ENCODE measurements around the gene HYLS1. TPM values are rescaled to one million over a fixed set of nuclear protein-coding genes. Genes with fewer than 3 reads are reported as not detected.
A peak's percentile ranks its signal among the peaks of the same experiment; 100 is the strongest.

HYLS1 gene
- total RNA-seq, 1 donor, result 5.8 TPM

GRCh38 chr11:125874556-125875124 lies 12.8 kb upstream of the HYLS1 start:
- Histone ChIP-seq H2AFZ (ENCODE audit: low read length) (peak overlapping the region; percentile 81), H3K4me1 (ENCODE audit: insufficient read depth, low read length) (no peaks in the 10 kb centered on the region), H4K20me1 (ENCODE audit: insufficient read depth, low read length) (no peaks in the 10 kb centered on the region), H3K36me3 (ENCODE audit: insufficient read depth, low read length) (no peaks in the 10 kb centered on the region), H3K79me2 (ENCODE audit: insufficient read depth, low read length) (no peaks in the 10 kb centered on the region), H3K4me2 (ENCODE audit: insufficient read depth, low read length) (peak overlapping the region; percentile 68), H3K9me3 (ENCODE audit: low read depth, low read length) (no peaks in the 10 kb centered on the region), H3K27me3 (ENCODE audit: insufficient read depth, low read length) (no peaks in the 10 kb centered on the region), H3K4me3 (ENCODE audit: insufficient read depth, low read length) (peak overlapping the region; percentile 58), H3K27ac (ENCODE audit: low read depth, low read length) (no peak overlapping the region)
- TF ChIP-seq CTCF (IDR thresholded peaks at IDR 0.05; ENCODE audit: extremely low read depth, low read depth, low read length), result peak; percentile 85
- DNase-seq (ENCODE audit: insufficient read length, low spot score, missing footprints), result peak; percentile 76

- H2AFZ ChIP-seq (ENCODE audit: low read length), result no peak overlapping the region
- no peaks in the 10 kb centered on the region for H3K4me1 ChIP-seq (ENCODE audit: insufficient read depth, low read length)
- H4K20me1 ChIP-seq (ENCODE audit: insufficient read depth, low read length), result no peaks in the 10 kb centered on the region
- H3K36me3 ChIP-seq (ENCODE audit: insufficient read depth, low read length), result no peaks in the 10 kb centered on the region
- no peak for DNase-seq (ENCODE audit: insufficient read length, low spot score, missing footprints)
- no peak overlapping the region for H3K4me2 ChIP-seq (ENCODE audit: insufficient read depth, low read length)
- no peak overlapping the region for H3K4me3 ChIP-seq (ENCODE audit: insufficient read depth, low read length)
- TF ChIP-seq CTCF (IDR thresholded peaks at IDR 0.05; ENCODE audit: extremely low read depth, low read depth, low read length), result no peak
- no peaks in the 10 kb centered on the region for H3K27me3 ChIP-seq (ENCODE audit: insufficient read depth, low read length)
- no peaks in the 10 kb centered on the region for H3K9me3 ChIP-seq (ENCODE audit: low read depth, low read length)
- H3K27ac ChIP-seq (ENCODE audit: low read depth, low read length), result no peak overlapping the region
- H3K79me2 ChIP-seq (ENCODE audit: insufficient read depth, low read length), result no peaks in the 10 kb centered on the region
Measured at GRCh38 chr11:125881291-125881690, 6.2 kb upstream of the HYLS1 start.

GRCh38 chr11:125883375-125883774 lies 4.1 kb upstream of the HYLS1 start:
- DNase-seq (ENCODE audit: insufficient read length, low spot score, missing footprints), result no peak
- Histone ChIP-seq H3K36me3 (ENCODE audit: insufficient read depth, low read length) (no peaks in the 10 kb centered on the region), H3K4me1 (ENCODE audit: insufficient read depth, low read length) (no peaks in the 10 kb centered on the region), H4K20me1 (ENCODE audit: insufficient read depth, low read length) (no peaks in the 10 kb centered on the region), H3K79me2 (ENCODE audit: insufficient read depth, low read length) (peaks cover 4% of the 10 kb centered on the region), H3K9me3 (ENCODE audit: low read depth, low read length) (no peaks in the 10 kb centered on the region), H3K4me3 (ENCODE audit: insufficient read depth, low read length) (no peak overlapping the region), H2AFZ (ENCODE audit: low read length) (no peak overlapping the region), H3K4me2 (ENCODE audit: insufficient read depth, low read length) (no peak overlapping the region), H3K27ac (ENCODE audit: low read depth, low read length) (no peak overlapping the region), H3K27me3 (ENCODE audit: insufficient read depth, low read length) (no peaks in the 10 kb centered on the region)
- TF ChIP-seq CTCF (IDR thresholded peaks at IDR 0.05; ENCODE audit: extremely low read depth, low read depth, low read length), result no peak

- peak; percentile 65 for DNase-seq (ENCODE audit: insufficient read length, low spot score, missing footprints)
- peak overlapping the region; percentile 82 for H3K27ac ChIP-seq (ENCODE audit: low read depth, low read length)
Measured at GRCh38 chr11:125886997-125887372, 483 bp upstream of the HYLS1 start.

More at GRCh38 chr11:125886997-125887372, 483 bp upstream of the HYLS1 start:
- peaks cover 16% of the 10 kb centered on the region for H3K4me1 ChIP-seq (ENCODE audit: insufficient read depth, low read length)
- no peak for TF ChIP-seq CTCF (IDR thresholded peaks at IDR 0.05; ENCODE audit: extremely low read depth, low read depth, low read length)
- H4K20me1 ChIP-seq (ENCODE audit: insufficient read depth, low read length), result peaks cover 3% of the 10 kb centered on the region
- H3K9me3 ChIP-seq (ENCODE audit: low read depth, low read length), result no peaks in the 10 kb centered on the region
- H3K4me3 ChIP-seq (ENCODE audit: insufficient read depth, low read length), result peak overlapping the region; percentile 88
- no peaks in the 10 kb centered on the region for H3K36me3 ChIP-seq (ENCODE audit: insufficient read depth, low read length)
- H2AFZ ChIP-seq (ENCODE audit: low read length), result peak overlapping the region; percentile 97
- no peaks in the 10 kb centered on the region for H3K27me3 ChIP-seq (ENCODE audit: insufficient read depth, low read length)
- peak overlapping the region; percentile 91 for H3K4me2 ChIP-seq (ENCODE audit: insufficient read depth, low read length)
- H3K79me2 ChIP-seq (ENCODE audit: insufficient read depth, low read length), result peaks cover 33% of the 10 kb centered on the region
